ENCODE measurements around the gene ZNF70.

ZNF70 gene

GRCh38 chr22:23789121-23789520, 38.2 kb upstream of the ZNF70 start:
- ChIA-PET CTCF (interaction anchor here (0.6 to 2.4 kb wide), 11 partner anchors 9 to 61 kb away, joined by 3 to 14 read pairs (median 3); partner anchors contain the start of gene CHCHD10), POLR2A (no interaction called here)
- Histone ChIP-seq H3K27me3 (replicated peaks in 2 of 5; ENCODE audit: control insufficient read depth in 4 of 5, insufficient read depth in 5 of 5, low read length in 4 of 5) (no peaks in the 10 kb centered on the region), H3K9me3 (ENCODE audit: control extremely low read depth in 1 of 5, control insufficient read depth in 4 of 5, insufficient read depth in 2 of 5, low read depth in 1 of 5, low read length in 4 of 5) (no peaks in the 10 kb centered on the region), H3K27ac (ENCODE audit: insufficient read depth in 1 of 2, low read depth in 1 of 2, low read length in 2 of 2, poor library complexity in 1 of 2, severe bottlenecking in 2 of 2) (peak overlapping the region in 1 of 2 experiments; percentile 17), H3K4me1 (ENCODE audit: control extremely low read depth in 1 of 4, control insufficient read depth in 4 of 4, insufficient read depth in 4 of 4, low read length in 3 of 4) (peaks cover 8 to 30% (median 25%) of the 10 kb centered on the region in 4 experiments), H3K36me3 (ENCODE audit: control insufficient read depth in 4 of 4, insufficient read depth in 4 of 4, low read length in 3 of 4) (peaks cover 5 to 38% (median 25%) of the 10 kb centered on the region in 4 experiments), H3K4me3 (ENCODE audit: control insufficient read depth in 1 of 7, extremely low read depth in 1 of 7, insufficient read depth in 4 of 7, low read depth in 2 of 7, low read length in 6 of 7) (no peak overlapping the region)
- no peak for DNase-seq
- WGBS (ENCODE audit: insufficient coverage): 95% methylated on average over 4 of the region's 4 CpGs

- Histone ChIP-seq H3K27ac (ENCODE audit: insufficient read depth in 1 of 2, low read depth in 1 of 2, low read length in 2 of 2, poor library complexity in 1 of 2, severe bottlenecking in 2 of 2) (peak overlapping the region; percentile 93 to 96), H3K36me3 (ENCODE audit: control insufficient read depth in 4 of 4, insufficient read depth in 4 of 4, low read length in 3 of 4) (peaks cover 4 to 30% (median 18%) of the 10 kb centered on the region in 4 experiments), H3K9me3 (ENCODE audit: control extremely low read depth in 1 of 5, control insufficient read depth in 4 of 5, insufficient read depth in 2 of 5, low read depth in 1 of 5, low read length in 4 of 5) (no peaks in the 10 kb centered on the region), H3K4me3 (ENCODE audit: control insufficient read depth in 1 of 7, extremely low read depth in 1 of 7, insufficient read depth in 4 of 7, low read depth in 2 of 7, low read length in 6 of 7) (peak overlapping the region in 6 of 7 experiments; percentile 81 to 93 (median 84)), H3K4me1 (ENCODE audit: control extremely low read depth in 1 of 4, control insufficient read depth in 4 of 4, insufficient read depth in 4 of 4, low read length in 3 of 4) (peaks cover 8 to 42% (median 37%) of the 10 kb centered on the region in 4 experiments), H3K27me3 (replicated peaks in 2 of 5; ENCODE audit: control insufficient read depth in 4 of 5, insufficient read depth in 5 of 5, low read length in 4 of 5) (no peaks in the 10 kb centered on the region)
- ChIA-PET POLR2A (interaction anchor here (0.6 kb wide), 1 partner anchor 69 kb away, joined by 5 read pairs; no protein-coding TSS in a partner anchor), CTCF (interaction anchor here (0.9 to 2.4 kb wide), 6 partner anchors 10 to 62 kb away, joined by 3 to 14 read pairs (median 5); partner anchors contain the start of gene CHCHD10)
- 100% methylated on average over 2 of the region's 3 CpGs for WGBS (ENCODE audit: insufficient coverage)
- DNase-seq: no peak
These were observed 37.0 kb upstream of the ZNF70 start for GRCh38 chr22:23787910-23788309.

GRCh38 chr22:23787600-23787896, 36.6 kb upstream of the ZNF70 start:
- peaks cover under 1 to 26% (median 14%) of the 10 kb centered on the region in 4 experiments for H3K36me3 ChIP-seq (ENCODE audit: control insufficient read depth in 4 of 4, insufficient read depth in 4 of 4, low read length in 3 of 4)
- H3K27ac ChIP-seq (ENCODE audit: insufficient read depth in 1 of 2, low read depth in 1 of 2, low read length in 2 of 2, poor library complexity in 1 of 2, severe bottlenecking in 2 of 2): peak overlapping the region; percentile 93 to 96
- no peaks in the 10 kb centered on the region for H3K27me3 ChIP-seq (replicated peaks in 2 of 5; ENCODE audit: control insufficient read depth in 4 of 5, insufficient read depth in 5 of 5, low read length in 4 of 5)
- H3K4me1 ChIP-seq (ENCODE audit: control extremely low read depth in 1 of 4, control insufficient read depth in 4 of 4, insufficient read depth in 4 of 4, low read length in 3 of 4): peaks cover 8 to 46% (median 41%) of the 10 kb centered on the region in 4 experiments
- WGBS (ENCODE audit: insufficient coverage): 9% methylated on average over 4 of the region's 5 CpGs
- CTCF ChIA-PET: interaction anchor here (0.9 to 2.4 kb wide), 6 partner anchors 9 to 62 kb away, joined by 3 to 14 read pairs (median 5); partner anchors contain the start of gene CHCHD10
- no peak for DNase-seq
- POLR2A ChIA-PET: interaction anchor here (0.6 kb wide), 1 partner anchor 69 kb away, joined by 5 read pairs; no protein-coding TSS in a partner anchor
- peak overlapping the region; percentile 81 to 93 (median 86) for H3K4me3 ChIP-seq (ENCODE audit: control insufficient read depth in 1 of 7, extremely low read depth in 1 of 7, insufficient read depth in 4 of 7, low read depth in 2 of 7, low read length in 6 of 7)
- no peaks in the 10 kb centered on the region for H3K9me3 ChIP-seq (ENCODE audit: control extremely low read depth in 1 of 5, control insufficient read depth in 4 of 5, insufficient read depth in 2 of 5, low read depth in 1 of 5, low read length in 4 of 5)

- peak within 1 kb of the TSS; percentile 81 to 93 (median 86) for H3K4me3 ChIP-seq (ENCODE audit: control insufficient read depth in 1 of 7, extremely low read depth in 1 of 7, insufficient read depth in 4 of 7, low read depth in 2 of 7, low read length in 6 of 7)
- H3K36me3 ChIP-seq (ENCODE audit: control insufficient read depth in 4 of 4, insufficient read depth in 4 of 4, low read length in 3 of 4): peaks cover 0 to 20% (median 9%) of the 10 kb centered on the region in 4 experiments
- H3K27ac ChIP-seq (ENCODE audit: insufficient read depth in 1 of 2, low read depth in 1 of 2, low read length in 2 of 2, poor library complexity in 1 of 2, severe bottlenecking in 2 of 2): peak within 1 kb of the TSS; percentile 93 to 96
- 0% methylated on average over 88 of the region's 97 CpGs for WGBS (ENCODE audit: insufficient coverage)
- DNase-seq: peak; percentile 79 to 90 (median 89)
- no peaks in the 10 kb centered on the region for H3K27me3 ChIP-seq (replicated peaks in 2 of 5; ENCODE audit: control insufficient read depth in 4 of 5, insufficient read depth in 5 of 5, low read length in 4 of 5)
- CTCF ChIA-PET: interaction anchor here (0.5 to 2.1 kb wide), 6 partner anchors 12 to 63 kb away, joined by 3 to 9 read pairs (median 4); partner anchors contain the start of gene C22orf15
- POLR2A ChIA-PET: no interaction called here
- peaks cover 8 to 51% (median 43%) of the 10 kb centered on the region in 4 experiments for H3K4me1 ChIP-seq (ENCODE audit: control extremely low read depth in 1 of 4, control insufficient read depth in 4 of 4, insufficient read depth in 4 of 4, low read length in 3 of 4)
- no peaks in the 10 kb centered on the region for H3K9me3 ChIP-seq (ENCODE audit: control extremely low read depth in 1 of 5, control insufficient read depth in 4 of 5, insufficient read depth in 2 of 5, low read depth in 1 of 5, low read length in 4 of 5)
These were observed 36.1 kb upstream of the ZNF70 start, which contains the start of gene SMARCB1 for GRCh38 chr22:23786752-23787599. Gene SMARCB1 (plus strand): TSS chr22:23786966. CDS start chr22:23787170, 204 bp downstream.

GRCh38 chr22:23786261-23786710, 35.4 kb upstream of the ZNF70 start:
- peak overlapping the region; percentile 81 to 93 (median 86) for H3K4me3 ChIP-seq (ENCODE audit: control insufficient read depth in 1 of 7, extremely low read depth in 1 of 7, insufficient read depth in 4 of 7, low read depth in 2 of 7, low read length in 6 of 7)
- no peaks in the 10 kb centered on the region for H3K9me3 ChIP-seq (ENCODE audit: control extremely low read depth in 1 of 5, control insufficient read depth in 4 of 5, insufficient read depth in 2 of 5, low read depth in 1 of 5, low read length in 4 of 5)
- no peak for DNase-seq
- ChIA-PET POLR2A (interaction anchor here (0.6 kb wide), 1 partner anchor 8 kb away, joined by 3 read pairs; no protein-coding TSS in a partner anchor), CTCF (interaction anchor here (0.7 to 2.1 kb wide), 6 partner anchors 12 to 64 kb away, joined by 3 to 9 read pairs (median 4); no protein-coding TSS in a partner anchor)
- H3K36me3 ChIP-seq (ENCODE audit: control insufficient read depth in 4 of 4, insufficient read depth in 4 of 4, low read length in 3 of 4): peaks cover 0 to 13% (median 2%) of the 10 kb centered on the region in 4 experiments
- H3K27me3 ChIP-seq (replicated peaks in 2 of 5; ENCODE audit: control insufficient read depth in 4 of 5, insufficient read depth in 5 of 5, low read length in 4 of 5): no peaks in the 10 kb centered on the region
- H3K4me1 ChIP-seq (ENCODE audit: control extremely low read depth in 1 of 4, control insufficient read depth in 4 of 4, insufficient read depth in 4 of 4, low read length in 3 of 4): peaks cover 8 to 52% (median 46%) of the 10 kb centered on the region in 4 experiments
- H3K27ac ChIP-seq (ENCODE audit: insufficient read depth in 1 of 2, low read depth in 1 of 2, low read length in 2 of 2, poor library complexity in 1 of 2, severe bottlenecking in 2 of 2): peak overlapping the region; percentile 93 to 96
- 75% methylated on average over 4 of the region's 9 CpGs for whole genome bisulfite sequencing (ENCODE audit: insufficient coverage)

- peak; percentile 60 to 92 (median 92) for DNase-seq
- Histone ChIP-seq H3K4me3 (ENCODE audit: control insufficient read depth in 1 of 7, extremely low read depth in 1 of 7, insufficient read depth in 4 of 7, low read depth in 2 of 7, low read length in 6 of 7) (peak overlapping the region in 3 of 7 experiments; percentile 19 to 30 (median 28)), H3K9me3 (ENCODE audit: control extremely low read depth in 1 of 5, control insufficient read depth in 4 of 5, insufficient read depth in 2 of 5, low read depth in 1 of 5, low read length in 4 of 5) (no peaks in the 10 kb centered on the region), H3K4me1 (ENCODE audit: control extremely low read depth in 1 of 4, control insufficient read depth in 4 of 4, insufficient read depth in 4 of 4, low read length in 3 of 4) (peaks cover 8 to 52% (median 46%) of the 10 kb centered on the region in 4 experiments), H3K27ac (ENCODE audit: insufficient read depth in 1 of 2, low read depth in 1 of 2, low read length in 2 of 2, poor library complexity in 1 of 2, severe bottlenecking in 2 of 2) (no peak overlapping the region), H3K27me3 (replicated peaks in 2 of 5; ENCODE audit: control insufficient read depth in 4 of 5, insufficient read depth in 5 of 5, low read length in 4 of 5) (no peaks in the 10 kb centered on the region), H3K36me3 (ENCODE audit: control insufficient read depth in 4 of 4, insufficient read depth in 4 of 4, low read length in 3 of 4) (peaks cover 0 to 3% (median 0%) of the 10 kb centered on the region in 4 experiments)
- WGBS (ENCODE audit: insufficient coverage): 15% methylated on average over 7 of the region's 8 CpGs
- ChIA-PET CTCF (interaction anchor here (0.9 to 1.4 kb wide), 4 partner anchors 9 to 65 kb away, joined by 3 to 8 read pairs (median 4); no protein-coding TSS in a partner anchor), POLR2A (interaction anchor here (0.6 to 1.6 kb wide), 2 partner anchors 13 to 206 kb away, joined by 4 to 5 read pairs; no protein-coding TSS in a partner anchor)
These were observed 33.4 kb upstream of the ZNF70 start for GRCh38 chr22:23784215-23784732.
